ENCODE results near the gene KCNH8.
A peak's percentile ranks its signal among the peaks of the same experiment; 100 is the strongest.

KCNH8 gene

DNA sequence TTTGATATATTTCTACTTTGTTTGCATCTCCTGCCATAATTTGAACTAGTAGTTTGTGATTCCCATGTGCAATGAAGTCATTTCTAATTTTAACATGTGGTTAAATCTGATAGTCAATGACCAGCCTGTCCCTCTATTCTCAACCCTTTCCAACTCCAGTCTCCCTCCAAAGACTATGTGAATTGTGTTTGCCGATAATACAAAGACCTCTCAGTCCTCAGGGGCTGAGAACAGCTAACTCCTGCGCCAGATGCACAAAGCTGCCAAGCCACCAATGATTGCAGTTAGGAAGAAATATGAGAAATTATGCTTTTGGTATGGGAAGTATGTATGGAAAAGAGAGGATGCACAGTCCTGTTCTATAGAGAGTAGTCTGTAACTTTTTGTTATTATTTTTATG is 54.0 kb downstream of the KCNH8 start:
- ChIA-PET CTCF (no interaction called here), POLR2A (no interaction called here)
- TF ChIP-seq, protein P1, sequence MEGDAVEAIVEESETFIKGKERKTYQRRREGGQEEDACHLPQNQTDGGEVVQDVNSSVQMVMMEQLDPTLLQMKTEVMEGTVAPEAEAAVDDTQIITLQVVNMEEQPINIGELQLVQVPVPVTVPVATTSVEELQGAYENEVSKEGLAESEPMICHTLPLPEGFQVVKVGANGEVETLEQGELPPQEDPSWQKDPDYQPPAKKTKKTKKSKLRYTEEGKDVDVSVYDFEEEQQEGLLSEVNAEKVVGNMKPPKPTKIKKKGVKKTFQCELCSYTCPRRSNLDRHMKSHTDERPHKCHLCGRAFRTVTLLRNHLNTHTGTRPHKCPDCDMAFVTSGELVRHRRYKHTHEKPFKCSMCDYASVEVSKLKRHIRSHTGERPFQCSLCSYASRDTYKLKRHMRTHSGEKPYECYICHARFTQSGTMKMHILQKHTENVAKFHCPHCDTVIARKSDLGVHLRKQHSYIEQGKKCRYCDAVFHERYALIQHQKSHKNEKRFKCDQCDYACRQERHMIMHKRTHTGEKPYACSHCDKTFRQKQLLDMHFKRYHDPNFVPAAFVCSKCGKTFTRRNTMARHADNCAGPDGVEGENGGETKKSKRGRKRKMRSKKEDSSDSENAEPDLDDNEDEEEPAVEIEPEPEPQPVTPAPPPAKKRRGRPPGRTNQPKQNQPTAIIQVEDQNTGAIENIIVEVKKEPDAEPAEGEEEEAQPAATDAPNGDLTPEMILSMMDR (IDR thresholded peaks at IDR 0.05; ENCODE audit: control extremely low read depth, extremely low read depth, low read depth, missing control alignments), result no peak
- DNase-seq (ENCODE audit: extremely low spot score), result no peak

DNA sequence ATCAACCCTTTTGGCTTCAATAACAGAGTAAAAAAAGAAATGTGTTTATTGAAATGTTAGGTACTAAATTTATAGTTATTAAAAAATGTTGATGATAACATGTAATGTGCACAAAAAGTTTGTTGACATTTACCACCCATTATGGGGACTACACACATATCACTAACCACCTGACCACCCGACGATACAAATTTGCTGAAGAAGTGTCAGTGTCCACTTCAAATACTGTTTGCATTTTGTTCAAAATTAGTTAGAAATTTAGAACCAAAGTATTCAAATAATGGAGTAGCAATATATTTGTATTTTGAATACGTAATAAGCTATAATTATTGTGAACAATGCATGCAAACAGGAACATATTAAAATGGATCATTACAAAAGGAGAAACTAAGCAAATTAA is 54.4 kb downstream of the KCNH8 start:
- no peak for DNase-seq (ENCODE audit: extremely low spot score)
- POLR2A ChIA-PET, result no interaction called here

DNA sequence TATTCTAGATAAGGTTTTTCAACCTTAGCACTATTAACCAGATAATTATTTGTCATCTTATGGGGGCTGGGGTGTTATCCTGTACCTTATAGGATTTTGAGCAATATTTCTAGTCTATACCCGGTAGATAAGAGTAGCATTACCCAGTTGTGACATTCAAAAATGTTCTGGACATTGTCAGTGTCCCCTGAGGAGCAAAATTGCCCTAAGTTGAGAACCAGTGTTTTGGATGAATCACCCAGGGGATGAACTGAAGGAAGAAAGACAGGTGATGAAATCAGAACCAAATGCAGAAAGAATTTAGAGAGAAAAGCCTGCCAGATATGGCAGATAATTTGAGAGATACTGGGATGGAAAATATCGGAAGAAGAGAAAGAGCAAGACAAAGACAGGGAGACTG is 58.2 kb downstream of the KCNH8 start:
- ChIA-PET CTCF (no interaction called here), POLR2A (no interaction called here)
- no peak for DNase-seq (ENCODE audit: extremely low spot score)
- TF ChIP-seq, protein P1 (IDR thresholded peaks at IDR 0.05; ENCODE audit: control extremely low read depth, extremely low read depth, low read depth, missing control alignments), result no peak

More for the DNA sequence above, 54.4 kb downstream of the KCNH8 start:
- TF ChIP-seq, protein P1 (IDR thresholded peaks at IDR 0.05; ENCODE audit: control extremely low read depth, extremely low read depth, low read depth, missing control alignments), result no peak
- CTCF ChIA-PET, result no interaction called here

DNA sequence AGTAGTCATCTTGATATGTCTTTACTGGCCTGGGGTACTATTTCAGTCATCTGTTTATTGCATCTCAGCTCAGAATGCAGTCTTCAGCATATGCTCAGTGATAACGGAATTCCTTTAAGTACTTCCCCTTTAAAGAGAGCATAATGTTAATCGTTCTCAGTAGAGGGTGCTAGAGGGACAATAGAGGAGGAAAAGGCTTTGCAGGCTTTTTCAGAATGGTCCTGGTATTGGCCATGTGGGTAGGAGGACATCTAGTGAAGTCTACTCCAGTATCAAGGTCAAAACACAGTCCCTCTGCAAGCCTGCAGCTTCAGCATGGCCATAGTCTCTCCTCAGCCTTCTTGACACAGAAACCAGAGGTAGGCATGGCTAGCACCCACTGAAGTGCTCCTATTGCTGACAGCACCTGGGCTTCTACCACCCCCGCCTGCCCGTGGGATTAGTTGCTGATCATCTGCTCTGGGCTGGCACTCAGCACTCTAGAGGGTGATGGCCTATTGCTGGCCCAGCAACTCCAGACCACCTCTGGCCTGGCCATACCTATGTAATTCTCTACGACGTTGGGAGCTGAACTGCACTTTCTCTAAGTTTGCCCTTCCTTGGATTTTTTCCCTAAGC is 65.4 kb downstream of the KCNH8 start:
- TF ChIP-seq, protein P1 (IDR thresholded peaks at IDR 0.05; ENCODE audit: control extremely low read depth, extremely low read depth, low read depth, missing control alignments), result peak; percentile 21
- CTCF ChIA-PET, result interaction anchor here (0.8 to 2.6 kb wide), 6 partner anchors 9 to 653 kb away, joined by 3 to 8 read pairs (median 5); no protein-coding TSS in a partner anchor
- no peak for DNase-seq (ENCODE audit: extremely low spot score)
- POLR2A ChIA-PET, result no interaction called here

DNA sequence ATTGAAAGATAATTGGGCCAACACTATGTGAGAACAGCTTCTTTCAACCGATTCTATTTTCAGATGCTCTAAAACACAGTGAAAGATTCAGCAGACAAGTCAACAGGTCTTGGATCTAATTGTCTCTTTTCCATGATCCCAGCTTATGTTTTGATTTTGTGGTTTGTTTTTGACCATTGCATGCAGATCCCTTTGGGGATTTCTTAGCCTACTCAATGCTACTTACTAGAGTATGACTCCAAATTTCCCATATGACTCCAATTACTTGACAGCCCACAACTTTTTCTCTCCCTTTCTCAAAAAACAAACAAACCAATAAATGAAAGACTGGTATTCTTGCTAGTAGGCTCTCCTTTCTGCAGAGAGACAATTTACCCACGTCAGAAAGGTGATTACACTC is 67.1 kb downstream of the KCNH8 start:
- ChIA-PET POLR2A (no interaction called here), CTCF (interaction anchor here (1.0 kb wide), 1 partner anchor 19 kb away, joined by 3 read pairs; no protein-coding TSS in a partner anchor)
- DNase-seq (ENCODE audit: extremely low spot score), result no peak
- TF ChIP-seq, protein P1 (IDR thresholded peaks at IDR 0.05; ENCODE audit: control extremely low read depth, extremely low read depth, low read depth, missing control alignments), result no peak

DNA sequence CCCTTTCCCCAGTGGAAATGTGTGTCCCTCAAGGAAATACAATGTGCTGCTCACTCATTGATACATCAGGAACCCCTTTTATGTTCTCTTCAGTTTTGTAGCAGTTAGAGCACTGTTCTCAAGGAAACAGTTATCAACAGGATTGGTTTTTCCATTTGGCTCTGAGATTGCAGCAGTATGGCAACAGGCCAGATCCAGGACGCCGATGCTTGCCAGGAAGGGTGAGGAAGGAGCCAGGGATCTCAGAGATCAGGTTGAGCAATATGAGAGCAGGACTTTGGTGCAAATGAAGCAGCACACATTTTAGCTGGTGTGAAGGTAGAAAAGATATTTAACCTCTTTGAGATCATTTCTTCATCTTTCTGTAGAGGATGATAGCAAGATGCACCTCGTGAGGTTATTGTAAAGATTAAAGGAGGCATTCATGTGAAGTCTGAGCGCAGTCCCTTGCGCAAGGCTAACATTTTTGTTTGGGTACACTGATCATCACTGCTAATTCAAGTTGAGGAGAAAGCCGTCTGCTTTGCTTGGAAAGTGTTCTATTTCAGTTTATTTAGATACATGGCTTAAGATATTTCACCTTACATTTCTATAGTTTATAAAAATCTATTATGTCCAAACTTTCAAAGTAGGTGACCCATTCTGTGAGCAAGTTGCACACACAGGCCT is 68.5 kb downstream of the KCNH8 start:
- POLR2A ChIA-PET, result no interaction called here
- CTCF ChIA-PET, result no interaction called here
- no peak for DNase-seq (ENCODE audit: extremely low spot score)
- TF ChIP-seq, protein P1 (IDR thresholded peaks at IDR 0.05; ENCODE audit: control extremely low read depth, extremely low read depth, low read depth, missing control alignments), result no peak

Measured in GM10248 (cell line).